Left hindlimb (tissue), 1 donor: ENCODE measurements around the gene ADGRB3.

Source experiments
- DNase-seq: peaks from one replicate; pipeline ENCODE4 v3.0.0-alpha.2; 2018

Gene ADGRB3

GRCh38 chr6:68709882-68710281 is 74.8 kb downstream of the ADGRB3 start:
- no peak for DNase-seq

GRCh38 chr6:68710496-68710895 is 75.4 kb downstream of the ADGRB3 start:
- DNase-seq = no peak

DNA sequence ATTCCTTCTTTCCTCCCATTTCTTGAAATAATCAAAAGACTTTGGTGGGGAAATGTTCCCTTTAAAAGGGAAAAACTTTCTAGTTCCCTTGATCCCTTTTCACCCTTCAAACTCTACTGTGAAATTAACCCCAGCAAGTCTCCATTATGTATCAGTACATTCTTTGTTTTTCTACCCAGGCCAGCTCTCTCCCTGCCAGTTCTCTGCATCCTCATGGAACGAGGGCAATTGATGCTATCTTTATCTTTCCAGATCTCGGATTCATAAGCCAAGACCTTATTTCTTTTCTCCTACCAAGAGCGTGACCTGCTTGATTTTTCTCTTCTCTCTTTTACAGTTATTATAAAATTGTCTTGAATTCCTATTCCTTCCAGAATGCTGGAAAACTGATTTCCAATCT is 75.8 kb downstream of the ADGRB3 start:
- no peak for DNase-seq

DNA sequence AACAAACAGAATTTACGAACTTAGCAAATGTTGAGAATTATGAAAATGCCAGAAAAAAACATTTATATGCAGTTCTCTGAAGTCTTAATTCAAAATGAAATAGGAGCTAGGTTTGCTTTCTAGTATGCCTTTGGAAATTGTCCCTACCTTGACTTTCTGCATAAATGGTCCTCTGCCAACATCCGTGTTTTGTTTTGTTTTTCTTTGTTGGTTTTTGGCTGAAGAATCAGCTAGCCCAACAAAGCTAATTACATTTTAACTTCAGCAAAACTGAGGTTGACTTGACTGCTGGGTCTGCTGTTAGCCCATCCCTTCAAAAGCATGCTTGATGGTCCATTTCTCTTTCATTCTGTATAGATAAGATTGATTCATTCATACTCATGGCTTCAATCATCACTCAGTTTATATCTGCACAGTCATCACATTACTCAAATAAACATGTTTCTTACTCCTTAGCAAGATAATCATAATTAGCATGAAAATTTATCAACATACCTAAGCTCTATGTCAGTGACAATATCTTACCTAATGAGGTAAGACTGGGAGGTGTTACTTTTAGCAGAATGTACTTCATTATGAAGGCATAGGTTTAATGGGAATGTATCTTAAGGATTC is 76.4 kb downstream of the ADGRB3 start:
- no peak for DNase-seq

- no peak for DNase-seq
Observed at GRCh38 chr6:68716620-68717019, 81.5 kb downstream of the ADGRB3 start.

DNA sequence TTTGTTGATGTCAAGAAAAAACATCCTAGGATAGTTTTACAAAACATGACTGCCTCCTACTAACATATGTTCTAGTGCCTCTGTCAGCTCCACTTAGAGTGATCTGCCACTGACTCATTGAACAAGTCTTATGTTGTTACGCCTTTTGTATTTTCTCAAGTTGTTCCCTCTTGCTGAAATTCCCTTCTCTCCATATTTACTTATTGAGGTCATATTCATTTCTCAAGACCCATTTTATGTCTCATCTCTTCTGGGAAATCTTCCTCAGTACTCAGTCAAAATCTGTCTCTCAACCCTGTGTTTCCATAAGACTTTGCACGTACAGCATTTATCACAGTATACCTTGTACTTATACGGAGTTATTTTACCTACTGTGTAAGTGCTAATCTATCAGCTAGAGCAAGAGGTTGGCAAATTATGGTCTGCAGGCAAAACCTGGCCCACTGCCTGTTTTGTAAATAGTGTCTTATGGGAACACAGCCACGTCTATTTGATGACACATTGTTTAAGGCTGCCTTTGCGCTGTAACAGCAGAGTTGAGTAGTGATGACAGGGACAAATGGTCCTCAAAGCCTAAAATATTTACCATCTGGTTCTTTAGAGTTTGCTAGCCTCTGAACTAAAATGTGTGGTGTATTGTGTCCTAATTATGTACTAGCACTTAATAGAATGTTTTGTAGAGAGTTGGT is 83.4 kb downstream of the ADGRB3 start:
- no peak for DNase-seq

DNA sequence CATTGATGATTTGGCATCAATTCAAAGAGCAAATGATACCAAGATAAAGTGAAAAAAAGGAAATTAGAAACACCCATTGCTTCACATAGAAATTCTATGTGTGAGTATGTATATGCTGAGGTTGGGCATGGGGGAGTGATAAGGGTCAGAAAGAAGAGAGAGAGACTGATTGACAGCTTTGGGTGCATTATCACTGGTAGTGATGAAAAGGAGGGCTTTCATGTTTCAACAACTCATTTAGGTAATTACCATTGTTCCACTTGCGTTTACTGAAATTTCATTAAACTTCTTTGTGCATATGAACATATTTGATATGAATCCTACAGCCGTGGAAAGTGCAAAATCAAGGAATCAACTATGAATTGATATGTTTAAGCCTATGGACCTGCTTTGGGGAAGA is 84.7 kb downstream of the ADGRB3 start:
- no peak for DNase-seq

DNA sequence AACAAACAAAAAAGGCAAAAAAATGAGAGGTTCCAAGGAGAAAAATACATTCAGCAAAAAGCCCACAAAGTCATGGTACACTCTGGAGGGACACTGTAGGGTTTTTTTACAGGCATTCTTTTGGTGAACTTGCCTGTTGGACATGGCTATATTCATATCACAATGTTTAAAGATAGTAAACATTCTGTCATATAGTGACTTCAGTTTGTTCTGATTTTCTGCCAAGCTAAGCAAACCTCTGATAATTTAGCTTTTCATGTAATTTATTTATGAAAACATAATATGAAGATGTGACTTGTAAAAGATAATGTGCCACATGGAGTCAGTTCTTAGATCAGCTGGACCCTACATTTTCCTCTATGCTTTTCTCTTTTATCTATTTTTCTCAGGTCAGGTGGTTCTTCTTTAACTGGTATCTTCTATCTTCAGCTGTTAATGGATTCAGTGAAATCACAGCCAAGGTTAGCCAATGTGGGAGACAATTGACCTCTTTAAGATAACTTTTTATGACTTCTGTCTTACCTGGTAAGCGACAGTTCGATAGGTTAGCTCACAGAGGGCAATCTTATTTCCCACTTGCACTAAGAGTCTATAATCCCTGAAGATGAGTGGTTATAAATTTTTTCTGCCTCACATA is 87.9 kb downstream of the ADGRB3 start:
- no peak for DNase-seq

- no peak for DNase-seq
Observed at GRCh38 chr6:68724060-68724459, 89.0 kb downstream of the ADGRB3 start.

DNA sequence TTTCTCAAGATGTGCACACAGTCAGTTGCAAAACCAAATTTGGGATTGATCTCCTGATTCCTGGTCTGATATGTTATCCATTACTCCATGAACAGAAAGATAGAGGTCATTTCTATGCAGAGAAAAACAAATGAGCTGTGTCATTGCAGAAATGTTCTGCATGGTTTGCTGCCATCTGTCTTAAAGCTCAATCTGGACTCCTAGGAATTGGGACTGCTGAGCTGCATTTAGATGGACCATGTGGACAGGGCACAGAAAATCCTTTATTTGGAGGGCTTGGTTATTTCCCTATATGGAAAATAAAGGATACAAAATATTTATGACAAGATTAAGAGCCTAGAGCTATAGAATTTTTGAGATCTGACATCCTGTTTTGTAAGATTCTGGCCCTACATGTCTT is 91.3 kb downstream of the ADGRB3 start:
- no peak for DNase-seq

DNA sequence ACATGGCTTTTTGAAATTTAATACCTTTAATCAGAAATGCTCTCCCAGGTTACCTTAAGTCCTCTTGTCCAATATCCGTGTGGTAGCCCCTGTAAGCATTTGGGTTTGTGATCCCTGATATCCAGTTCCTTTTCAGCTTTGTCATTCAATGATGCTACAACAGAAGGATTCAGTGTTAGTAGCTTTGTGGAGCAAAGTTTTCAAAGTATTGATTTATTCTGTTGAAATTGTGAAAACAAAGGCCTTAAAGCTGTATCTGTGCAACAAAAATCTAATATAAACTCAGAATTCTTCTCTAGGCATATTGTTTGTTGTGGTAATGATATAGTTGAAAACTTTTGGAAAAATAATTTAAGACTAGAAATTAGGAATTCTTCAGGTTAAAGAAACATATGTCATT is 91.9 kb downstream of the ADGRB3 start:
- DNase-seq = no peak

- DNase-seq = no peak
Observed at GRCh38 chr6:68727699-68728098, 92.6 kb downstream of the ADGRB3 start.

- no peak for DNase-seq
Observed at GRCh38 chr6:68728159-68728979, 93.3 kb downstream of the ADGRB3 start.

- DNase-seq = no peak
Observed at GRCh38 chr6:68729377-68729903, 94.4 kb downstream of the ADGRB3 start.

DNA sequence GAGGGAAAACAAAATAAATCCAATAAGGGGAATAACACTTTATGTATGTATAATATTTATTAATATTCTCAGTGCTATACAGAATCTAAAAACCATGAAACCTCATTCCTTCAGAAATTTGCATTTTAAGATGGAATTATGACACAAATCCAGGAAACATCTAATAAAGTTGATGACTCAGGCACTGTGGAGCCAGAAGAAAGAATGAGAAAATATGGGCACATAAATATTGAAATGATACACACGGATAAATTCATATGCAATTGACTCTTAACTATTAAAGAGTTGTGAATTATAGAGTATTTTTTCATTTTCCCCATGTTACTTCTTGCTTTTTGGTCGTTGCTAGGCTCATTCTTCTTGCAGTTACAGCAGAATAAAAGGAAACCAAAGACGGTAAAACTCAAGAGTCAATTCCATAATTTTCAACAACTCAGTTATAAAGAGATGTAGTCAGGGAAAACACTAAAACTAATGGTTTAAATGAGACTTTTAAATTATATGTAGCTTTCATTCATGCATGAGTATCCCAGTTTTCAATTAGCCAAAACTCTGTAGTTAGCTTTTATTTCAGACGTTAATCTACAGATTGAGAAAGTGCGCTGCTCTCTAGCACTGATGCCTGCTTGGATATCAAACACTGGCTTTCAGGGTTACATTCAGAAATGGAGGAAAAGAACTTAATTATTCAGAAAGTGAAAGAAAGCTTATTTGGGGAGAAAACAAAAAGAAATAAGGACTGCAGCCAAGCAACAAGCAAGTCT is 95.4 kb downstream of the ADGRB3 start:
- DNase-seq = no peak

- DNase-seq = no peak
Observed at GRCh38 chr6:68732423-68732822, 97.3 kb downstream of the ADGRB3 start.

DNA sequence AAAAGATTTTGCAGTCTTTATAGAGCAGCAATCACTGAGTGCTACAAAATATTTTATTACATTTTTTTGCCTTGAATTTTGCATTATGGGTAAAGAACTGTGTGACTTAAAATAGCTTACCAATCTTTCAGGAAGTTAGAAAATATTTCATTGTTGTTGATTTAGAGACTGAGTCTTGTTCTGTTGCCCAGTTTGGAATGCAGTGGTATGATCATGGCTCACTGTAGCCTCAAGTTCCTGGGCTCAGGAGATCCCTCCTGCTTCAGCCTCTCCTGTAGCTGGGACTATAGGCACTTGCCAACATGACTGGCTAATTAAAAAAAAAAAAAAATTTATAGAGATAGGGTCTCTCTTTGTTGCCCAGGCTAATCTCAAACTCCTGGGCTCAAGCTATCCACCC is 100.8 kb downstream of the ADGRB3 start:
- no peak for DNase-seq

DNA sequence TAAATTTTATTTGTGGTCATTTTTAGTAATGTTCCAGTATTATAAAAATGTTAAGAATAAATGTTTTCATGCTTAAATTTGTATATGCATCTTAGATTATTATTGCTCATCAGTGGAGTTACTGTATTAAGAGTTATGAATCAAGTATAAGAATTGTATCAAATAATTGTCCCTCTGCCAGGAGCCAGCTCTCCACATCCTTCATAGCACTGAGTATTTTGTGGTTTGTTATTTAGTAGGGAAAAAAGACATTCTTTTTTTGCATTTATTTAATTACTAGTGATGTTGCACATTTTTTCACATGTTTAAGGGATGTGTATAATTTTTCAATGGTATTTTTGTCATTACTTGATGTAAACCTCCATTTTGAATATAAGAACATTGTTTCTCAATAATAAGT is 102.0 kb downstream of the ADGRB3 start:
- no peak for DNase-seq

- DNase-seq = no peak
Observed at GRCh38 chr6:68738039-68738438, 103.0 kb downstream of the ADGRB3 start.

DNA sequence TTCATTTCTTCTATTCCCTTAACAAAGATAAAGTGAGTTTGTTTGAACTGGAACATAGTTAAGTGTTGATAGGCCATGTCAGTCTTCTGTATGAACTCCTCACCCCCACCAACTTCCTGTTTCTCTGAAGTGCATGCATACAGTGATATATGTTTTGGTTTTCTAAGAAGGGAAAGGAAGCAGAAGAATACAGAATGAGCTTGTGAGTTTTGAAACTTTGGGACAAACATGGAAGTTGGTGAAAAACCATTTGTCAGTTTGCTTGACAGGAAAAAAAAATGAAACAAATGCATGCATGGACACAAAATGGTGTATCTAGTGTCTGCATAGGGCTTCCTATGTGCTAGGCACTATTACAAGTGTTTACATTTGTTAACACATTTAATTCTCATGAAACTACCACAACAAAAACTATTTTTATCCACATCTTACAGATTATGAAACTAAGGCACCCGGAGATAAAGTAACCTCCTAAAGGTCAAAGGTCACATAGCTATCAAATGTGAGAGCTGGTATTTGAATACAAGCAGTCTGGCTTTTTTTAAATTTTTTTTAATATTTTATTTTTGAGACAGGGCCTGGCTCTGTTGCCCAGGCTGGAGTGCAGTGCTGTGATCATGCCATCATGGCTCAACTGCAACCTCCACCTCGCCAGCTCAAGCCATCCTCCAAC is 105.9 kb downstream of the ADGRB3 start:
- no peak for DNase-seq

- DNase-seq = no peak
Observed at GRCh38 chr6:68741501-68742386, 106.7 kb downstream of the ADGRB3 start.
